PC-9 (cell line): ENCODE data around the gene ARHGEF5. TPM values are rescaled to one million over a fixed set of nuclear protein-coding genes. Genes with fewer than 3 reads are reported as not detected.
A peak's percentile ranks its signal among the peaks of the same experiment; 100 is the strongest.

Experiments
- BruUV-seq: library from RNA; stranded (reverse); fragments of 400-500 nt; replicated peaks from 2 replicates; lab custom pipeline; 2021; lab: Mats Ljungman, UMichigan
- CTCF ChIA-PET: fragments of 300-600 bp; sonication (Branson Sonifier 250); formaldehyde crosslinking; loops from one replicate; lab custom pipeline; 2022; ENCODE audit warnings: antibody characterized with exemption; lab: Charles Lee
- POLR2A ChIA-PET: fragments of 300-600 bp; sonication (Branson Sonifier 250); formaldehyde crosslinking; loops from one replicate; lab custom pipeline; 2022; ENCODE audit warnings: antibody characterized with exemption; ENCODE audit not compliant: unreplicated experiment; lab: Charles Lee
- DNase-seq, 2 experiments: peaks; one replicate each; pipeline versions ENCODE4 v3.0.0 to v3.0.0-alpha.2; 2015 to 2022; ENCODE audit warnings: mixed read lengths in 1 of 2
- H2AFZ ChIP-seq: fragments of 200-600 bp; sonication (generic); 2 replicates; pipeline ENCODE4 v1.8.1; 2017; ENCODE audit warnings: antibody characterized with exemption
- H3F3A ChIP-seq: fragments of 200-600 bp; sonication (generic); 2 replicates; pipeline ENCODE4 v1.8.1; 2017; ENCODE audit warnings: antibody characterized with exemption, mild to moderate bottlenecking, low read depth; ENCODE audit not compliant: insufficient read depth
- H3K27ac ChIP-seq: fragments of 200-600 bp; sonication (generic); 2 replicates; pipeline ENCODE4 v1.6.1; 2016; ENCODE audit warnings: mixed run types
- H3K27me3 ChIP-seq: fragments of 200-600 bp; sonication (generic); 2 replicates; pipeline ENCODE4 v1.6.1; 2016; ENCODE audit warnings: low read depth, mixed run types; ENCODE audit not compliant: insufficient read depth
- H3K36me3 ChIP-seq: fragments of 200-600 bp; sonication (generic); 2 replicates; pipeline ENCODE4 v1.6.1; 2016; ENCODE audit warnings: low read depth, mixed run types
- H3K4me1 ChIP-seq: fragments of 200-600 bp; sonication (generic); replicated peaks from 2 replicates; pipeline ENCODE4 v1.6.1; 2016; ENCODE audit warnings: mixed run types; ENCODE audit not compliant: insufficient read depth
- H3K4me2 ChIP-seq: fragments of 200-600 bp; sonication (generic); 2 replicates; pipeline ENCODE4 v1.6.1; 2017; ENCODE audit warnings: mixed run types
- H3K4me3 ChIP-seq: fragments of 200-600 bp; sonication (generic); 2 replicates; pipeline ENCODE4 v1.6.1; 2016; ENCODE audit warnings: mixed run types
- H3K79me2 ChIP-seq: fragments of 200-600 bp; sonication (generic); 2 replicates; pipeline ENCODE4 v1.6.1; 2017; ENCODE audit warnings: low read depth, mixed run types
- H3K9me2 ChIP-seq: fragments of 200-600 bp; sonication (generic); 2 replicates; pipeline ENCODE4 v1.8.1; 2017; ENCODE audit warnings: mild to moderate bottlenecking; ENCODE audit not compliant: insufficient read depth
- H3K9me3 ChIP-seq: fragments of 200-600 bp; sonication (generic); 2 replicates; pipeline ENCODE4 v1.8.1; 2016; ENCODE audit warnings: low read depth; ENCODE audit not compliant: insufficient read depth
- H4K20me1 ChIP-seq: fragments of 200-600 bp; sonication (generic); 2 replicates; pipeline ENCODE4 v1.8.1; 2017; ENCODE audit not compliant: insufficient read depth
- CTCF ChIP-seq: fragments of 200-600 bp; sonication (generic); conservative IDR thresholded peaks from 2 replicates; pipeline ENCODE4 v1.6.1; 2017; ENCODE audit warnings: mixed run types, antibody characterized with exemption, mild to moderate bottlenecking, moderate library complexity
- EZH2 ChIP-seq: fragments of 200-600 bp; sonication (generic); IDR thresholded peaks from 2 replicates; pipeline ENCODE4 v1.8.0; 2017; ENCODE audit warnings: antibody characterized with exemption, low read depth
- intact Hi-C: fragments of 100-400 bp; cut with micrococcal nuclease; formaldehyde crosslinking; loops from one replicate; pipeline ENCODE4 v1.10.0; 2022; ENCODE audit not compliant: unreplicated experiment
- total RNA-seq: library from RNA; stranded (reverse); gene quantifications from 2 replicates; pipeline ENCODE4 v1.2.3, GENCODE V29; 2021

The ARHGEF5 gene
- total RNA-seq, 1 experiment from 2014 or later, result 50.1 TPM

DNA sequence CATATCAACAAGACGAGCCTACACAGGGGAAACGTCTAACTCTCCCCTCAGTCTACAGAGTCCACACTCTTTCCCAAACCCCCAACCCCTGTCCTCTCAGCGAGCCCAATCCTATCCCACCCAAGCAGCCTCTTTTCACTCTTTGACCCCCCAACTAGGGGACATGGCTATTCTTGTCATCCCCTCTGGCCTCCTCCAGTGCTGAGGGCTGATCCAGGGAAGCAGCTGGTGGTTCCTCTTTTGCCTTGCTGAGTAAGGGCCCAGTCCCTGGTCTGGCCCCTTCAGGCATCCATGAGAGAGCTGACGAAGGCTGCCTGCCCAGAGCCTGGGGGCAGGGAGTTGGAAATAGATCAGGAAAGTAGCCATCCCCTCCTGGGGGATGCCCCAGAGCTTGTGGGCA lies 41.9 kb downstream of the ARHGEF5 start:
- Histone ChIP-seq H3K4me3 (no peak overlapping the region), H3K79me2 (no peaks in the 10 kb centered on the region), H4K20me1 (no peaks in the 10 kb centered on the region), H3K4me2 (no peak overlapping the region), H2AFZ (no peak overlapping the region), H3K9me2 (no peaks in the 10 kb centered on the region), H3K36me3 (no peaks in the 10 kb centered on the region), H3K27me3 (peaks cover 73% of the 10 kb centered on the region), H3K27ac (no peak overlapping the region), H3K9me3 (no peaks in the 10 kb centered on the region), H3K4me1 (no peaks in the 10 kb centered on the region), H3F3A (no peaks in the 10 kb centered on the region)
- CTCF ChIA-PET, result no interaction called here
- DNase-seq, result no peak
- intact Hi-C loops, result no loop called here
- POLR2A ChIA-PET, result no interaction called here
- TF ChIP-seq CTCF (no peak), EZH2 (no peak)
- no TSS peak for BruUV-seq

DNA sequence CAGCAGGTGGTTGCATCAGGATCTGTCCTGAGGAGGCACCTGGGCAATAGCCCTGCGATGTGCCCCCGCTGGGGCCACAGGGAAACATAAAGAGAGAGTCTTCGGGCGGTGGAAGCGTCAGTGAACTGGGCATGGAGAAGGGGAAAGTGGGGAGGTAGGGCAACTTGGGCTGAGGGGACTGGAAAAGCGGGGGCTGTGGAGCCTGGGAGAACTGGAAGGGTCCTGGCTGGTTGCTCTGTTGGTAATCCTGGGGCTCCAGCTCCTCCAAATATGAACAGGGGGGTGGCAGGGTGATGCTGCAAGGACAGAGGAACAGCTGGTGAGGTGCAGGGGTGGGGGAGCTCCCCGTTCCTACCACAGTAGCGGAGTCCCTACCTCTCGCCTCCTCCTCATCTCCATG lies 43.1 kb downstream of the ARHGEF5 start:
- H2AFZ ChIP-seq, result no peak overlapping the region
- H3F3A ChIP-seq, result no peaks in the 10 kb centered on the region
- BruUV-seq, result no TSS peak
- H3K9me2 ChIP-seq, result no peaks in the 10 kb centered on the region
- POLR2A ChIA-PET, result no interaction called here
- no peaks in the 10 kb centered on the region for H4K20me1 ChIP-seq
- H3K36me3 ChIP-seq, result no peaks in the 10 kb centered on the region
- H3K4me2 ChIP-seq, result no peak overlapping the region
- no peak overlapping the region for H3K27ac ChIP-seq
- no peak overlapping the region for H3K4me3 ChIP-seq
- H3K27me3 ChIP-seq, result peaks cover 77% of the 10 kb centered on the region
- no peaks in the 10 kb centered on the region for H3K9me3 ChIP-seq
- intact Hi-C loops, result no loop called here
- CTCF ChIA-PET, result no interaction called here
- no peaks in the 10 kb centered on the region for H3K4me1 ChIP-seq
- no peak for TF ChIP-seq CTCF
- TF ChIP-seq EZH2, result no peak
- peak in 1 of 2 experiments; percentile 18 for DNase-seq
- H3K79me2 ChIP-seq, result no peaks in the 10 kb centered on the region

DNA sequence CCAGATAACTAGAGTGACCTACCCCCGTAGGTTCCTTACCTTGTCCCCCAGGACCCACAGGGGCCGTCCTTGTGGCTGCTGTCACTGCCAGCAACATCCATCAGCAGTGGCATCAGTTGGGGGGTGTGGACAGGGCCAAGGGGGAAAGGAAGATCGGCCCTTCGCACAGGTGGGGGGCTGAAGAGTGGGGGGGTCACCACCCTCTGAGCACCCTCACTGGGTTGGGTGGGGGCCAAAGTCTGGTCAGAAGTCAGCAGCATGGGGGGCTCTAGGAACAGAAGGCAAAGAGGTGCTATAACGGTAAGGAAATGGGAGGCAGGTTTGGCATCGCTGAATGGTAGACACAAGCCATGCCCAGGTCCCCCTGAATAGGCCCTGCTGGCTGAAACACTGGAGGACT lies 43.7 kb downstream of the ARHGEF5 start:
- DNase-seq, result peak in 1 of 2 experiments; percentile 33
- H3K9me2 ChIP-seq, result no peaks in the 10 kb centered on the region
- H3K4me3 ChIP-seq, result no peak overlapping the region
- no peaks in the 10 kb centered on the region for H3K36me3 ChIP-seq
- no peak overlapping the region for H2AFZ ChIP-seq
- H4K20me1 ChIP-seq, result no peaks in the 10 kb centered on the region
- BruUV-seq, result no TSS peak
- no peak overlapping the region for H3K27ac ChIP-seq
- H3K79me2 ChIP-seq, result no peaks in the 10 kb centered on the region
- peaks cover 76% of the 10 kb centered on the region for H3K27me3 ChIP-seq
- no peak overlapping the region for H3K4me2 ChIP-seq
- TF ChIP-seq CTCF (no peak), EZH2 (no peak)
- no peaks in the 10 kb centered on the region for H3K9me3 ChIP-seq
- intact Hi-C loops, result no loop called here
- no peaks in the 10 kb centered on the region for H3F3A ChIP-seq
- H3K4me1 ChIP-seq, result no peaks in the 10 kb centered on the region
- POLR2A ChIA-PET, result no interaction called here
- CTCF ChIA-PET, result no interaction called here
